Neural crest cell (in vitro differentiated cells): Measurements from ENCODE around the gene OR5B3. TPM values are rescaled to one million over a fixed set of nuclear protein-coding genes. Genes with fewer than 3 reads are reported as not detected.
"Not testable (repeated sequence)": the region's sequence is repeated elsewhere in the genome, so short reads cannot be mapped to it uniquely, and the experiment has no call there.

Experiments
- DNase-seq: peaks from one replicate; pipeline ENCODE4 v3.0.0; 2021; ENCODE audit warnings: low read depth, mixed read lengths, low spot score
- H3K27ac Mint-ChIP-seq: one replicate; pipeline ENCODE4 v1.8.0; 2021; ENCODE audit warnings: mild to moderate bottlenecking, mixed read lengths; ENCODE audit not compliant: unreplicated experiment
- H3K27me3 Mint-ChIP-seq: 2 replicates; pipeline ENCODE4 v1.8.0; 2021; ENCODE audit warnings: low read depth, mild to moderate bottlenecking, mixed read lengths
- H3K36me3 Mint-ChIP-seq: 2 replicates; pipeline ENCODE4 v1.8.0; 2021; ENCODE audit warnings: low read depth, mild to moderate bottlenecking, mixed read lengths
- H3K4me1 Mint-ChIP-seq: 2 replicates; pipeline ENCODE4 v1.8.0; 2021; ENCODE audit warnings: mixed read lengths
- H3K4me3 Mint-ChIP-seq: one replicate; pipeline ENCODE4 v1.8.0; 2021; ENCODE audit warnings: mild to moderate bottlenecking, mixed read lengths
- H3K9me3 Mint-ChIP-seq: 2 replicates; pipeline ENCODE4 v1.8.0; 2021; ENCODE audit warnings: mixed read lengths
- CTCF ChIP-seq: fragments of 200-600 bp; sonication (generic); conservative IDR thresholded peaks from 2 replicates; pipeline ENCODE4 v1.5.0; 2021; ENCODE audit warnings: antibody characterized with exemption, mild to moderate bottlenecking
- total RNA-seq: library from RNA; stranded (reverse); gene quantifications from 2 replicates; pipeline ENCODE4 v1.2.1, GENCODE V29; 2021

OR5B3 gene
- total RNA-seq, 1 donor from 2014 or later = not detected

DNA sequence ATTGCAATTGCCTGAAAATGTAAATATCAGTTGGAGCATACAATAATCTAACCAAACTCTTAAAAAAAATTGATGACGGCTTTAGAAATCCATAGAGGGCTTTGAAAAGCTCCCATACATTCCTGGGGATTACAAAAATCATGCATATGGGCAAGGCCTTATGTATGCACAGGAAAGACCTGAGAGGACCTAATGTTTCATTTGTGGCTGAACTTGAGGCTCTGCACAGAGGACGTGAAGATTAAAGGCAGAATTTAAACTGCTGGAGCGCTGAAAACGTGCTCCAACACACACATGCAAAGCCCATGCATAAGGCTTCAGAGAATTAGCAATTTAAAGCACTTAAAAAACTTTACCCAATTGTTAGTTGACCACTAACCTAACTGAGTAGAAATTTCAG lies 31.8 kb upstream of the OR5B3 start:
- H3K9me3 Mint-ChIP-seq = peaks cover 9% of the 10 kb centered on the region

GRCh38 chr11:58434217-58434616 lies 27.5 kb upstream of the OR5B3 start:
- H3K27ac Mint-ChIP-seq = no peak overlapping the region
- no peaks in the 10 kb centered on the region for H3K4me1 Mint-ChIP-seq
- TF ChIP-seq CTCF = no peak
- H3K27me3 Mint-ChIP-seq = no peaks in the 10 kb centered on the region
- peaks cover 14% of the 10 kb centered on the region for H3K9me3 Mint-ChIP-seq
- no peak for DNase-seq
- H3K4me3 Mint-ChIP-seq = no peak overlapping the region
- H3K36me3 Mint-ChIP-seq = no peaks in the 10 kb centered on the region

More for the DNA sequence above, 31.8 kb upstream of the OR5B3 start:
- TF ChIP-seq CTCF = no peak
- Mint-ChIP-seq H3K4me1 (no peaks in the 10 kb centered on the region), H3K27me3 (no peaks in the 10 kb centered on the region), H3K27ac (no peak overlapping the region), H3K4me3 (no peak overlapping the region), H3K36me3 (no peaks in the 10 kb centered on the region)
- DNase-seq = no peak

DNA sequence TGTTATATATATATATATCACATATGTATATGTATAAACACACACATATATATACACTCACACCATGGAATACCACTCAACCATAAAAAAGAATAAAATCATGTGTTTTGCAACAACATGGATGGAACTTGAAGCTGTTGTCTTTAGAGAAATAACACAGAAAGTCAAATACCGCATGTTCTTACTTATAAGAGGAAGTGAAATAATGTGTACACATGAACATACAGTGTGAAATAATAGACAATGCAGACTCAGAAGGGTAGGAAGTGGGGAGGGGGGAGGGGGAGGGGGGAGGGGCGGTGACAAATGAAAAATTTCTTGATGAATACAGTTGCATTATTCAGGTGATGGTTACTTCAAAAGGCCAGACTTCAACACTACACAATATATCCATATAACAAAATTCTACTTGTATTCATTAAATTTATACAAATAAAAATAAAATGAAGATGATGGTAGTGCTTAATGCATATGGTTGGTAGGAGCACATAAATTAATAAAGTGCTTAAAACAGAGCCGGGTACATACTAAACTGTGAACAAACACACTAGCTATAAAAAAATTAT lies 27.0 kb upstream of the OR5B3 start:
- H3K36me3 Mint-ChIP-seq = no peaks in the 10 kb centered on the region

DNA sequence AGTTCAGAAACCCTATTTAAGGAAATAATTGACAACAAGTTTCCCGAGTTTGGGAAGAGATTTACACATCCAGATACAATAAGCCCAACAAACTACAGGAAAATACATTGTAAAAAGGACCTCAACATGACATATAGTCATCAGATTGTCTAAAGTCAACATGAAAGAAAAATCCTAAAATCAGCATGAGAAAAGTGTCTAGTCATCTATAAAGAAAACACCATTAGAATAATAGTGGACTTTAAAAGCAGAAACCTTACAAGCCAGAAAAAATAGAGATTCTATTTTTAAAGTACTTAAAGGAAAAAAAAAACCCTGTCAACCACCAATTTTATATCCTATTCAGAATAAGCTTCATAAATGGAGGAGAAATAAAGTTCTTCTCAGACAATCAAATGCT lies 22.6 kb upstream of the OR5B3 start:
- Mint-ChIP-seq H3K4me1 (no peaks in the 10 kb centered on the region), H3K9me3 (peaks cover 7% of the 10 kb centered on the region), H3K27me3 (peaks cover under 1% of the 10 kb centered on the region), H3K36me3 (no peaks in the 10 kb centered on the region), H3K4me3 (no peak overlapping the region), H3K27ac (no peak overlapping the region)
- no peak for TF ChIP-seq CTCF
- DNase-seq = no peak

More for the DNA sequence above, 27.0 kb upstream of the OR5B3 start:
- DNase-seq = no peak
- no peak overlapping the region for H3K4me3 Mint-ChIP-seq
- peaks cover 13% of the 10 kb centered on the region for H3K9me3 Mint-ChIP-seq
- no peak overlapping the region for H3K27ac Mint-ChIP-seq
- H3K4me1 Mint-ChIP-seq = no peaks in the 10 kb centered on the region
- TF ChIP-seq CTCF = no peak
- no peaks in the 10 kb centered on the region for H3K27me3 Mint-ChIP-seq

DNA sequence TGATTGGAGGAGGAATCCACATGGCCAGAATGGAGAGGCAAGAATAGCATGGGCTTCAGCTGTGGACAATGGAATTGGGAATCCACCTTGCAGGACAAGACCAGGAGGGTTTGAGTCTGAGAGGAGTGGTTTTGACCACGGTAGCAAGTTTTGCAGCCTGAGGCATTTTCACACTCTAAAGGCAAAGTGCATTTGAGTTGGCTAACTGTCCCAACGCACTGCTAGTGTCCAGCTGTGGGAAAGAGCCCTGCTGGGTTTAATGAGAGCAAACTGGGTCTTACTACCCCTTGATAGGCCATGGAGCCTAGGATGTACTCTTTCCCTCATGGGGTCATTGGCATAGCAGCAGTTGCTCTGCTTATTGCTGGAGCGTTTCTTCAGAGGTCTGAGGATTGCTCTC lies 21.3 kb upstream of the OR5B3 start, which contains the start of gene OR5B2:
Gene OR5B2, minus strand, starts transcription at position 101 of the 400 bp plus-strand sequence. CDS start 4,860 bp downstream, outside the sequence.
- Mint-ChIP-seq H3K4me3 (no peak within 1 kb of the TSS), H3K36me3 (no peaks in the 10 kb centered on the region), H3K9me3 (peaks cover 7% of the 10 kb centered on the region), H3K27ac (no peak within 1 kb of the TSS), H3K27me3 (peaks cover 5% of the 10 kb centered on the region), H3K4me1 (no peaks in the 10 kb centered on the region)
- TF ChIP-seq CTCF = no peak
- DNase-seq = no peak

DNA sequence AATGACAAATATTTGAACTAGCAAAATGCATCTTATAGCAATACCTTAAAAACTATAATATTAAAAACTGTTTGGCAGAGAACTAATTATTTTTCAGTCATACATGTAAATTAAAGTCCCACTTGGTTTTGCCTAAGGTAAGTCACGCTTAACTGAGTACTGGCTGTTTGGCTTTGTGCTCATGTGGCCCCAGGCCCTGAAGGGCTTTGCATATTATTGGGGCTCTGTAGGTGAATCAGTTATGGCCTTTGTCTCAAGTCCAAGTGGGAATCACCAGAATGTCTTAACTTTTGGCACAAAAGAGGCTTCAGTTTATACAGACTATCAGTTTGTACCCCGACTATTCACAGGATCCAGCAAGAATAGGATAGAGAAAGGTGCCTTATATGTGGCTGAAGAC lies 7.1 kb downstream of the OR5B3 start:
- not testable (repeated sequence) for H3K4me1 Mint-ChIP-seq, H3K4me3 Mint-ChIP-seq, DNase-seq, H3K36me3 Mint-ChIP-seq, H3K27ac Mint-ChIP-seq, H3K27me3 Mint-ChIP-seq, H3K9me3 Mint-ChIP-seq
